HG03558 (cell line): Measurements from ENCODE around the gene DPP8.
"Not testable (repeated sequence)": the region's sequence is repeated elsewhere in the genome, so short reads cannot be mapped to it uniquely, and the experiment has no call there.

Experiments
- ATAC-seq: cut with Tn5 transposase; IDR thresholded peaks from one replicate; pipeline ENCODE4 v1.9.1; 2021; ENCODE audit warnings: moderate number of reproducible peaks; ENCODE audit not compliant: unreplicated experiment; ENCODE audit errors: extremely low read depth

DPP8 gene

GRCh38 chr15:65408324-65409035 is 109.0 kb downstream of the DPP8 start:
- no peak for ATAC-seq

GRCh38 chr15:65406424-65407000 is 111.0 kb downstream of the DPP8 start:
- ATAC-seq, result no peak

DNA sequence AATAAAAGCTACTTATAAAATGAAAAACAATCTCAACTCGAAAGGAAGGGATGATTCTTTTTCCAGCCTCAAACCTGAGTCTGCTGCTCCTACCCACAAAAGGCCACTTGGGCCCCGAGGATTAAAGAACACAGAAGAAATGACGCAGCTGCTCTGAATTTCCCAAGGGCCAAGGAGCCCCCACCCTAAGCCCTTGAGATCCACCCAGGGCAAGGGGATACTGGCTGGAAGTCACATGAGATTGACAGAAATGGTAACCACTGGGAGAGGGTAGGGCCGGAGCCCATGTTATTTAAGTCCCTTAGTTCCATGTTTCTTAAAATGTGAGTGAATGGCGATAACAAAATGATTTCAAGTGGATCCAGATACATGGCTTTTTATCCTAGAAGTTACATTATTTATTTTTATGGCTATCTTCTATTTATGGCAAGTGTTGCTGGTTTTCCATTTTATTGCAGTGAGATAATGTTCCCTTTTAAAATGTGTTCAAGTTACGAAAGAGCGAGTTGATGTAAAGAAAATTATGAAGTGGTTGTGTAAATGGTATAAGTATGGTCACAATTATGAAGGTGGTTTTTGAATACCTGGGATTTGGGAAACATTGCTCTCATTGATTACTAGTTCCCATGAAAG is 111.6 kb downstream of the DPP8 start:
- no peak for ATAC-seq

- no peak for ATAC-seq
Observed at GRCh38 chr15:65404186-65404872, 113.2 kb downstream of the DPP8 start.

- no peak for ATAC-seq
Observed at GRCh38 chr15:65402961-65403360, 114.5 kb downstream of the DPP8 start.

- ATAC-seq, result no peak
Observed at GRCh38 chr15:65401611-65402240, 115.8 kb downstream of the DPP8 start.

- ATAC-seq, result no peak
Observed at GRCh38 chr15:65400760-65401610, 116.5 kb downstream of the DPP8 start.

GRCh38 chr15:65399997-65400396 is 117.5 kb downstream of the DPP8 start:
- no peak for ATAC-seq

DNA sequence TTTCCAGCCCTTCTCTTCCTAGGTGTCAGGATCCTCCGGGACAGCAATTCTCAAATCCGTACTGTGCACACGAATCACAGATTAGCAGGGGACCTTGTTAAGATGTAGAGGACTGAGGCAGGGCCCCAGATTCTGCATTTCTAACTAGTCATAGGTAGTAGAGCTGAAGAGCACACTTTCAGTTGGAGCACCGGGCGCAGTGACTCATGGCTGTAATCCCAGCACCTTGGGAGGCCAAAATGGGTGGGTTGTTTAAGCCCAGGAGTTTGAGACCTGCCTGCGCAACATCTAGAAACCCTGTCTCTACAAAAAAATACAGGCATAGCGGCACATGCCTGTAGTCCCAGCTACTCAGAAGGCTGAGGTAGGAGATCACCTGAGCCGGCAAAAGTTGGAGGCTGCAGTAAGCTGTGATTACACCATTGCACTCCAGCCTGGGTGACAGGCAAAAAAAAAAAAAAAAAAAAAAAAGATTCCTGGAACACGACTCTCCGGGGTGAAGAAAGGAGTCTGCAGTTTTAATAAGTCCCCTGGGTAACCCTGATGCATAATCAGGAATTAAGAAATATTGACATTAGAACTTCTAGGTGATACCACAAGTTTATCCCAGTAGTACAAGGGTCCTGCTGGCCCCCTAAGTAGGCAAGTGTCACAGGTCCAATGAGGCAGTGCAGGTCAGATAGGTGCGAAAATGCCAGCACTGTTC is 118.3 kb downstream of the DPP8 start:
- no peak for ATAC-seq

GRCh38 chr15:65398486-65398885 is 119.0 kb downstream of the DPP8 start:
- ATAC-seq, result not testable (repeated sequence)

DNA sequence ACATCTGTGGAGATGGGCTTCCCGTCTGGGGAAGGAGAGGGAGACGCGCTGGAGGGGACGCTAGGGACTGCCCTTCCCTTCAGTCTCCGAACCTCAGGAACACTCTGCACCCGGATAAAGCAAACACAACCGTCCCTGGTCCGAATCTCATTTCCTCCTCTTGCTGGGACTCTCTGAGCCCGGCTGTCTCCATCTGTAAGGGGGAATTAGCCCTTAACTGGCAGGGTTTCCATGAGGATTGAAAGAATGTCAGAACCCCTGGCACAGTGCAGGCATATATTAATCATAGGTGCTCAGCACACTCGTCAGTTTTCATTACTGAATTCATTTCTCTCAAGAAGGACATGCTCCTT is 120.5 kb downstream of the DPP8 start:
- no peak for ATAC-seq

DNA sequence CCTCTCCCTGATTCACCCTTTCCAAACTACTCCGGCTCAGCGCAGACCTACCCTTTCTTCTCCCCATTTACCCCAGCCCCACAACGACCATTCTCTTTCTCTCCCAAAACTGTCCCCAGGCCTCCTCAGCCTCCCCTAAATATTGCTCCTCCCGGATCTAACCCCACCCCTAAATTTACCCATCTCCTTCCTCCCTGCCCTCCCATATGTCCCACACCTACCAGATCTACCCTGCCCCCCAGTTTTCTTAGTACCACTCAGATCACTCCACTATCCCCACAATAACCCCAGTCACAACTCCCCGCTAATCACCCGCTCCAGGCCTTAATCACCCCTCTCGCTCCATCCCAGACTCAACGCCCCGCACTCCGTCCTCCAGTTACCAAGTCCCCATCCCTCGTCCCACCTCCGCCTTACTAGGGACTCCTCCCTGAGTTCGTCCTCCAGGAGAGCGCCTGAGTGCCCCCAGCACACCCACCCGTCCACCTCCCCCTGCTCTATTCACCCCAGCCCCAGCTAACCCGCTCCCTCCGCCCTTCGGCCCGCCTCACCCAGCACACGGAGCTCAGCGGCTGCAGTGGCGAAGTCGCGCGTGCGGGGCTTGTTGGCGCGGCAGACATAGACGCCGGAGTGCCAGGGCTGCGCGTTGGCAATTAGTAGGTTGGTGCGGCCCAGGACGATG is 121.1 kb downstream of the DPP8 start:
- ATAC-seq, result no peak

GRCh38 chr15:65395567-65396202 is 121.8 kb downstream of the DPP8 start:
- no peak for ATAC-seq

- ATAC-seq, result no peak
Observed at GRCh38 chr15:65394936-65395335, 122.6 kb downstream of the DPP8 start.

DNA sequence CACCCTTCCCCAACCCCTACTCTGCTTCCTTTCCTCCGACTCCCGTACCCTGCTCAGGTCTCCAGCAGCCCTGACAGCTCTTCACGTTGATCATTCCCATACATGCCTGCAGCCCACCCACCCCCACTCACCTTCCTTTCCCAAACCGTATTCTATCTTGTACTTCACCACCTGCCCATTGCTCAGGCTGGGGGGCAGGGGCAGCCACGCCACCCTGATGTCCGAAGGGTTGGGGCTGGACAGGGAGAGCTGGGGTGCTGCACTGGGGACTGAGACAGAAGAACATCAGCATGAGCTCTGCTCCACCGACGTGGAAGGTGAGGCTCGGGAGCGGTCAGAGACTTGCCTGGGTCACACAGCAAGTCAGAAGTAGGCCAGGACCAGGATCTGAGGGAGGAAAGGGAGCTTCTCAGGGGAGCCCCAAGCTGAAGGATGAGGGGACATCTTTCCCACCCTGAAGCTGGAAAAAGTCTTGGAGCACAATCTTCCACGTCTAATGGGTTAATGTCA is 123.2 kb downstream of the DPP8 start:
- ATAC-seq, result no peak

DNA sequence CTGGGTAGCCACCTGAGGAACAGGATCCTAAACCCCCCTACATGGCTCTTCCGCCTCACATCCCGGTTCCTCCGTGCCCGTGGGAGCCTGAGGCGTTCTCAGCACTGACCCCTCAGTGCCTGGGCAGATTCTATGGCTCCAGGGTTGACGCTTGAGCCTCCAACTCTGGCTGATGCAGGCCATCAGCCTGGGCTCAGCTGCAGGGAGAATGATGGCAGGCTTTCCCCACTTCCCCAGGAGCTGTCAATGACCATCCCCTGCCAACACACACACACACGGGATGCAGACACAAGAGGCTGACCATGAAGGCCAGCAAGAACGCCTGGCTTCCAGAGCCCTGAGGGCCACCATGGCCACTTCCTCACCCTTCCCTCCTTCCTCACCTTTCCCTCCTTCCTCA is 123.9 kb downstream of the DPP8 start:
- no peak for ATAC-seq

- no peak for ATAC-seq
Observed at GRCh38 chr15:65393091-65393490, 124.4 kb downstream of the DPP8 start.
